NK-92 (cell line): ENCODE data around the gene METTL16.
A peak's percentile ranks its signal among the peaks of the same experiment; 100 is the strongest.

Experiments
- DNase-seq: peaks from one replicate; lab custom pipeline; 2025; ENCODE audit not compliant: unreplicated experiment; lab: John Stamatoyannopoulos, UW

Gene METTL16

GRCh38 chr17:2397247-2398171 is 114.2 kb downstream of the METTL16 start:
- no peak for DNase-seq

DNA sequence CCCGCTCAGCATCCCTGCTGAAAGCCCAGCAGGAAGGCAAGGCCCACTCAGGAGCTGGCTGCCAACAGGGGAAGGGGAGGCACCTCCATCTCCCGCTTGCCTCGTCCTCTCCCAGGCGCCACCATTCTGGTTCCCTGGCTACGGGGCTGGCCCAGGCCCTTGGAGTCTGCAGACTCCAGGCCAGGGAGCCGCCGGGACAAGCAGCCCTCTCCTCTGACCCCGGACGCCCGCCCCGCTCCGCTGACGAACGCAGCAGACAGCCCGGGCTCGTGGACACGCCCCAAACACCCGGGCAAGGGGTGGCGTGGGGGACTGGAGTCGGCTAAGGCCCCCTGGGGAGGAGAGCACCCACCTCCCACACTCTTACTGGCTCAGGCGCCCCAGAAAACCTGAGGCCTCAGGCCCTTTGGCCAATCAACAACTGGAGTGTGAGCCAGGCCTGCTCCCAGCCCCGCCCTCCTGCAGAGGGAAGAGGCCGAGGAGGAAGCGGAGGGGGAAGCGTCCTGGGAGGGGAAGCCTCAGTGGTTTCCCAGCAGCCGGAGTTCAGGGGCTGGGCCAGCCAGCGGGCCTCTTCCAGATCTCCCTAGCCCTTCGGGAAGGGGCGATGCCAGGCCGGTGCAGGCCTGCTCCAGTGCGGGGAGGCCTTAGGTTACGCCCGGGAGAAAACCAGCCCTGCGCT is 115.0 kb downstream of the METTL16 start:
- DNase-seq = no peak

DNA sequence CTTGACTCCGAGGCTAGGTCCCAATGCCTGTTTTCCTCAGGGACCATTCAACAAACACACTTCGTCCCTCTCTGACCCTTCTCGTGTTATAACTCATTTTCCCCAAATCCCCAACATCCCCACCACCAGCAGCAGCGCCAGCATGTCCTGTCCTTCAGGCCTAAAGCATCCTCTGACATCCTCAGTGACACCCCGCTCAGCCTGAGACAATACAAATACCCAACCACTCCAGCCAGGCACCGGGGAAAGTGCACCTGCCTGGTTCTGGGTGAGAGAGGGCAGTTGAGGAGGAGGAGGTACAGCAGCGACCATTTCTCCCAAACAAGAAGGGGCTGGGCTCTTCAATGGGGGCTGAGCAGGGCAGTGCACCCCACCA is 115.5 kb downstream of the METTL16 start:
- no peak for DNase-seq

- DNase-seq = no peak
Observed at GRCh38 chr17:2395258-2396181, 116.2 kb downstream of the METTL16 start.

- DNase-seq = no peak
Observed at GRCh38 chr17:2394775-2395201, 116.9 kb downstream of the METTL16 start.

DNA sequence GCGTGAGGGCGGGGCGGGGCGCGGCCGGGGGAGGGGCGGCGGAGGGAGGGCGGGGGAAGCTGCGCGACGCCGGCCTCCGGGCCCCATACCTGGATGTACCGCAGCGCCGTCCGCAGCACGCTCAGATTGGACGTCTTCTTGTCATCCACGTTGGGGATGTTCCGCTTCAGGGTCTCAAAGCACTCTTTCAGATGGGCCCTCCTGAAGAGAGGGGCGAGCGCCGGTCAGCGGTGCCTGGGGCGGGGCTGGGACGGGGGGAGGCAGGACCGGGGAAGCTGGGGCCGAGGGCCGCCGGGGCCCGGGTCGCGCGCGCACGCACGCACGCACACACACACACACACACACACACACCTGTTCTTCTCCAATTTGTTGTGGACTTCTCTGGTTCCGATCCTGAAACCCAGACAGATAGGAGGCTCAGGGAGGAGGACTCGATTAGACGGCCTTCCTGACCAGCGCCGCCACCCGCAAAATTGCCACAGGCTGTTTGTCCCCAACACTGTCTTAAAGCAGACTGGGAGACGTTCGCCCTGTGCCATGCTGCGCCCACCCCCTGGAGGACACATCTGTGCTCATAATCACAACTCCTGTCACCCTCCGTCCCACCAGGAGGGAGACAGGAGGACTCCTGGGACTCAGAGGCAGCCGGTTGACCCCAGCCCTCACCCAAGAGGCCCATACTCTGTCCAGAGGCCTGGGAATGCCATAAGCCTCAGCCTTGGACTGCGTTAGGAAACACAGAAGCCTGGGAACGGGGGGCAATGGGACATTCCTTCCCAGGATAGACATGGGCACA is 117.5 kb downstream of the METTL16 start:
- no peak for DNase-seq

- peak; percentile 45 for DNase-seq
Observed at GRCh38 chr17:2393174-2393953, 118.3 kb downstream of the METTL16 start.

DNA sequence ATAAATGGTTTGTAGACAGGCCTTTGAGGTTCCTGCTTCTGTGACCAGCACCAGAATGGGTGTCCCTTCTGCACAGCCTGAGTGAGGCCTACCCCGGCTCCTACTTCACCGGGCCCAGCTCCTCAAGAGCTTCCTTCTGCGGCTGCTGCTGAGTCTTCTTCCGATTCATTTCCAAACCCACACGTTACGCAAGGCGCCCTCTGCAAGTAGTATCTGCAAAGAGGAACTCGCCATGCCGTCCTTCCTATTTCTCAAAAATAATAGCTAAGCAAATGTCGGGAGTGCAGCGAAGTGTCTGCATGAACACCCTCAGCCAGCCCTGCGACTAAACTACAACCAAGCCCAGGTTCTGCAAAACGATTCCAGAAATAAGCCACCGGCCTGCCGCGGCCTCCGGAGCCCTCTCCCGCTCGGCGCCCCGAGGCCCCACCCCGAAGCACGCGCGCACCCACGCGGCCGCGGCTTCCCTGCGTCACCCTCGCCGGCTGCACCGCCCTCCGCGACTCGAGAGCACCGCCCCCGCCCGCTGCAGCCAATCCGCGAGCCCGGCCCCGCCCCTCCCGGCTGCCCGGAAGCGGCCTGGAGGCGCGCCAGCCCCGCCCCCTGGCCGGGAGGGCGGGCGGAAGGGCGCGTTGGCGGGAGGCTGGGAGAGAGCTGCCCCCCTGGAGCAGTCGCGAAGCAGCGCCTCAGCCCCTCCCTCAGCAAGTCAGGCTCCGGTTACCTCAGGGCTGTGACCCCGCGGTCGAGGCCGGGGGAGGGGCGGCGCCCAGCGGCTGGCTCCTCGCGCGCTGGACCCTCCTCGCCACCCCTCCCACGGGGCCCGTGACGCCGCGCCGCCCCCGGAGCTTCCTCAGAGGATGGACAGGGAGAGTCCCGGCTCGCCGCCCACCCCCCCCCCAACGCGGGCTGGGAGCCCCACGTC is 119.2 kb downstream of the METTL16 start:
- peak; percentile 73 for DNase-seq

GRCh38 chr17:2391597-2392251 is 120.0 kb downstream of the METTL16 start:
- DNase-seq = no peak

- no peak for DNase-seq
Observed at GRCh38 chr17:2390199-2390836, 121.4 kb downstream of the METTL16 start.

GRCh38 chr17:2388683-2389055 is 123.0 kb downstream of the METTL16 start:
- no peak for DNase-seq

DNA sequence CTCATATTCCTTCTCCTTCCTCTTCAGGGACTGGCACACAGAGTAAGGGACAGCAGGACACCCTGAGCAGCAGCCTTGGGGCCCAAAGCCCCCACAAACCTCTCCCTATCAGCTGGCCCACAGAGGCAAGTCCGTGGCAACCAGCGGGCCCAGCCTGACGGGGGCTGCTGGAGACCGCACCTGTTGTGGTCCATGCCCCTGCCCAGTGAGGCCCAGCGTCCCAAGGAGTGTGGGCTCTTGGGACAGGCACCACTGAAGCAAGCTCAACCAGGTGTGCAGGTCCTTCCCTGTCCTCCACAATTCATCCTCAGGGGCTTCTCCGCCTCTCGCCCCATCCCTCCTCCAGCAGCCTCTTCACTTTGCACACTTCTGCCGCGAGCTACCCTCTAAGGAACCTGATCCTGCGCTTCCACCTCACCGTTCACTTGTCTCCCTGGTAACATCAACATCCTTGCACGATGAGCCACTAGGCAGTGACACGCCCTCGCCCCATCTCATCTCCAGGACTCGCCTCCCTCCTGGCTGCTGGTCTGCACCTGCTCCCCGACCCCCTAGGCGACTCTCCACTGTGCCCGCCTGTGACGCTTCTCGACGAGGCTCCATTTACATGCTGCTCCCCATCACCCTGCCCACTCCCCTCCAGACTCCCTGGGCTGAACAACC is 123.5 kb downstream of the METTL16 start:
- no peak for DNase-seq

DNA sequence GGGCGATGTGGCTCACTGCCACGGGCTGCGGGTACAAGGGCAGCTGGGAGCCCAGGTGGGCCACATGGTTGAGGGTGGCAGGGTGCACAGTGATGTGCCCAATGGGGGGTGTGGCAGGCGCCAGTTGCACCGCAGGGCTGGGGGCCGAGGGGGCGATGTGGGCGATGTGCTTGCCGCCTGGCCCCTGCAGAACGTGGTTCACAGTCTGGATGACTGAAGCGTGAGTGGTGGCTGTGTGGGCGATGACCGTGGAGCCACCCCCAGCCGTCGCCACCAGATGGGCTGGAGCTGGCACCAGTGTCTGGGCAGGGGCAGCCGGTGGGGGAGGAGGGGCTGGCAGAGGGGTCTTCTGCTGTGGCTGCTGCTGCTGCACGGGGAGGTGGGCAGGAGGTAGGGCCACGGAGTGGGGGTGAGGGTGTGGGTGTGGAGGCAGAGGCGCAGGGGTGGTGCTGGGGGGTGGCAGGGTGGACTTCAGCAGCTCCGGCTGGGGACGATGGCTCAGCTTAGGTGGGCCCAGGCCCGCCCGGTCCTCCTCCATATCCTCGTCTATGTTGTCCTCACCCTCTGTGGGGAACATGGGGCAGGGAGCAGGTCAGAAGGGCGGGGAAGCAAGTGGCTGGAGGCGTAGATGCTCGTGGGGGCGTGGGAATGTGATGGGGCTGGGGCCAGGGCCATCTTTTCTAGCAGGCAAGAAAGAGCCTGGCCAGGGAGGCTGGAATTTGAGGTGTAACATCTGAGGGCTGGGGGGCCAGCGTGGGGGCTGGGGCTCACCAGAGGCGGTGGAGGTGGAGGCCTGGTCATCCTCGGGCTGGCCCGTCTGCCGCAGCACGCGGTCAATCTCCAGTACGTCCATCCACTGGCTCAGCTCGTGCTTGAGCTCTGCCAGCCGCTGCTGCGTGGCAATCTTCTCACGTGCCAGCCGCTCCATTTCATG is 124.3 kb downstream of the METTL16 start:
- DNase-seq = no peak

DNA sequence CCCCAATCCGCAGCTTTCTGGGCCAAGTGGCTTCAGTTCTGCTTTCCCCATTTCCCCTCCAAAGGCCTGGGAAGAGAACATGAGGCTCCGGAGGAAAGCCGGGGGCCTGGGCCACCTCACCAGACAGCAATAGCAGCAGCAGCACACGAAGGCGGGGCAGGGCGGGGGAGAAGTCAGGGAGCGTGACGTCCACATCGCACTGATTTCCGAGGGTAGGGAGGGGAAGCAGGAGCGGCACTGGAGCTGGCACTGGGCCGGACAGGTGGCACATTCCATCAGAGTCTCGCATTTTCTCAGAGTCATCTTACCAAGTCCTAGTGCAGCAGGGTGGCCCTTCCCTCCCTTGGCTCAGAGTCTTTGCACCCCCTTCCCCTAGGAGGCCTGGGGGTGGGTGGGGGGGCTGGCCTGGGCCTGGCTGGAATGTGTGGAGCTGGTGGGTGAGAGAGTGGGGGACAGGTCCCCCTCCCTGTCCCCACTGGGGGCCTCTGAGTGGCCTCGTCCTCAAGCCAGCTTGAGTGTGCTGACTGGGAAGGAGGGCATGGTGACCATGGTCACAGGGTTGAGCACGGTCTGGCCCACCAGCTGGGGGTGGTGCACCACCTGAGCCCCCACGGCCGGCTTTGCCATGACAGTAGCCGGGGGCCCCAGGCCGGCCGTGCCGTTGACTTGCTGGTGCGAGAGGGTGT is 125.1 kb downstream of the METTL16 start:
- no peak for DNase-seq
